ENCODE data around the gene NOP58. TPM values are rescaled to one million over a fixed set of nuclear protein-coding genes. Genes with fewer than 3 reads are reported as not detected.
"Not testable (repeated sequence)": the region's sequence is repeated elsewhere in the genome, so short reads cannot be mapped to it uniquely, and the experiment has no call there.

NOP58 gene, protein sequence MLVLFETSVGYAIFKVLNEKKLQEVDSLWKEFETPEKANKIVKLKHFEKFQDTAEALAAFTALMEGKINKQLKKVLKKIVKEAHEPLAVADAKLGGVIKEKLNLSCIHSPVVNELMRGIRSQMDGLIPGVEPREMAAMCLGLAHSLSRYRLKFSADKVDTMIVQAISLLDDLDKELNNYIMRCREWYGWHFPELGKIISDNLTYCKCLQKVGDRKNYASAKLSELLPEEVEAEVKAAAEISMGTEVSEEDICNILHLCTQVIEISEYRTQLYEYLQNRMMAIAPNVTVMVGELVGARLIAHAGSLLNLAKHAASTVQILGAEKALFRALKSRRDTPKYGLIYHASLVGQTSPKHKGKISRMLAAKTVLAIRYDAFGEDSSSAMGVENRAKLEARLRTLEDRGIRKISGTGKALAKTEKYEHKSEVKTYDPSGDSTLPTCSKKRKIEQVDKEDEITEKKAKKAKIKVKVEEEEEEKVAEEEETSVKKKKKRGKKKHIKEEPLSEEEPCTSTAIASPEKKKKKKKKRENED
- 100 to 1,000 TPM; 349 to 393 (median 377) TPM for total RNA-seq

- ATAC-seq (peak; percentile 87 to 92), DNase-seq (peak; percentile 82)
- Mint-ChIP-seq H3K9me3 (no peaks in the 10 kb centered on the region), H3K4me3 (peak within 1 kb of the TSS; percentile 69), H3K4me1 (ENCODE audit: low read depth) (peaks cover 16% of the 10 kb centered on the region), H3K27me3 (ENCODE audit: low read depth) (no peaks in the 10 kb centered on the region), H3K36me3 (ENCODE audit: insufficient read depth) (peaks cover 12% of the 10 kb centered on the region)
Observed at GRCh38 chr2:202265467-202266277, at the start of gene NOP58. TSS of gene NOP58 (plus strand) at chr2:202265763. CDS start at chr2:202265942, 179 bp downstream.

DNA sequence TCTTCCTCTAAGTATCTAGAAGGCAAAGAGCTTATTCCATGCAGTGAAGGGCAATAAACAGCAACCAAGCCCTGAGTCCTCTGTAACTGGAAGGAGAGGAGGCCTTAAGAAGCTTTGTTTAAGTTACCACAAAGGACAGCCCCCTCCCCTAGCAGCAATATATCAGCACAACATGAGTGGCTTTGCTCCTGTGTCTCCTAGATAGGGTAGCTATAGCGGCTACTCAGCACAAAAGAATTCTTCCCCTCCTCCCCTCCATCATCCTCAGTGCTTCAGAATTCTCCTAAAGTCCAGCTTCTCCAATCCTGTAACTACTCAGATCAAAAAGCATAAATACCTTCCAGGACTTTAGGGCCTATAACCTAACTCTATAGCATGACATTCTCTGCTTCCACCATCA, 43.7 kb upstream of the NOP58 start:
- no peak overlapping the region for H3K4me3 Mint-ChIP-seq
- peaks cover 31% of the 10 kb centered on the region for H3K4me1 Mint-ChIP-seq (ENCODE audit: low read depth)
- H3K36me3 Mint-ChIP-seq (ENCODE audit: insufficient read depth): peaks cover 33% of the 10 kb centered on the region
- H3K9me3 Mint-ChIP-seq: no peaks in the 10 kb centered on the region
- ATAC-seq (no peak), DNase-seq (no peak)
- no peaks in the 10 kb centered on the region for H3K27me3 Mint-ChIP-seq (ENCODE audit: low read depth)

DNA sequence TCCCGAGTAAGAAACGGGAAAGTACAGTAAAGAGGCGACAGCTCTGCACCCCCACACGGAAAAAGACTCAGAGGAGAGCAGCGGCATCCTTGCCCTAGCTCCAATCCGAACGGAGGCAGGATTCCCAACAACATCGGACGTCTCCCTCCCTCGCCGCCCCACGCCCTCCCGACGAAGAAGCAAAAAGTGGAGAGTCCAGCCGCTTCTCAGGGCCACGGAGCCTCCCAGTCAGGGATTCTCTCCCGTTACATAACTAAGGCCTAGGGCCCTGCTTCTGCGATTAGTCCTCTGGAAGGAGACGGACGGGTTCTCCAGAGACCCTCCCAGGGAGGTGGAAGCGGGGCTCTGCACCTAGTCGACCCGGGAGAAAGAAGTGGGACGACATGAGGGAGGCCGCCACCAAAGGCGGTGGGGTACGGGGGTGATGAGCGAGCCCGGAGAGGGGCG, 27.8 kb upstream of the NOP58 start:
- DNase-seq (no peak), ATAC-seq (peak; percentile 49 to 55)
- Mint-ChIP-seq H3K4me3 (peak overlapping the region; percentile 99), H3K27me3 (ENCODE audit: low read depth) (no peaks in the 10 kb centered on the region), H3K36me3 (ENCODE audit: insufficient read depth) (no peaks in the 10 kb centered on the region), H3K4me1 (ENCODE audit: low read depth) (peaks cover 40% of the 10 kb centered on the region), H3K9me3 (no peaks in the 10 kb centered on the region)

DNA sequence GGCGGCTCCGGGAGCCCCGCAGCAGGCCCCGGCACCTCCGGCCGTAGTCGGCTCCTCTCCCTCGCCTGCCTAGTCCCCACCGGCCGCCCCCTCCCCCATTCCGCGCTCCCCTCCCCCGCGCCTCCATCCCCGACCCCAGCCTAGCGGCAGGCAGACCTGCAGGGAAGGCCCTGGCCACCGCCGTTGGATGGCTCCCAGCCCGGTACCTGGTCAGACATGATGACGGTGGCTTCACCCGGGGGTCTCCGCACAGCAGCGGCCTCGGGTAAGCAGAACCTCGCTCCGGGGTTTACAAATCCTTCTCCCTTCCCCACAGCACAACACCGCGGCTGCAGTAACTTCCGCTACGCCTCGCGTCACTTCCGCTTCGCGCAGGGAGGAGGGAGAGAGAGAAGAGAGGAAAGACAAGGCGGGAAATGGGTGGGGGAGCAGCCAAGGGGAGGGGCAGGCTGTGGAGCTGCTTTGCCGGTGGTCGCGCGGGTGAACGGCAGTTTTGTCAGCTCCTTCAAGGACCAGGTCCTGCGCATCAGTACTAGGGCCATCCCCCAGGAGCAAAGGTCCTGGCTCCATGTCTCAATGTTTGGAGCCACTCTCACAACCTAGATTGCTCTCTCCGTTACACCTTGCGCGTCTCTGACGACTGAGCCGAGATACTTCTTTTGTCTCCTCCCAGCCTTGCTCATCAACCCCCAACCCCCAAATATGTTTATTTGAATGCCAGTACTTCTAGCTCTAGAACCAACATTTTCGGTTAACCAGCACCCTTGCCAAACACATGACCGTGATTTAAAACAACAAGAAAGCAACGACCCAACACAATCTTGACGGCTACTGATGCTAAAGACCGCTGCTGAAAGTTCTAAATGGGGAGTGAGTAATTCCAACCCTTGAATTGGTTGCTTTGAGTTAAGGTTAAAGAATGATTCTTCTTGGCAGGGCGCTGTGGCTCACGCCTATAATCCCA, 27.0 kb upstream of the NOP58 start, which contains the start of gene SUMO1:
TSS of gene SUMO1 (minus strand) at position 364 of the 964 bp plus-strand sequence. CDS start at position 218, 146 bp downstream.
- Mint-ChIP-seq H3K27me3 (ENCODE audit: low read depth) (no peaks in the 10 kb centered on the region), H3K36me3 (ENCODE audit: insufficient read depth) (no peaks in the 10 kb centered on the region), H3K4me1 (ENCODE audit: low read depth) (peaks cover 33% of the 10 kb centered on the region), H3K9me3 (no peaks in the 10 kb centered on the region), H3K4me3 (peak within 1 kb of the TSS; percentile 99)
- peak; percentile 95 for ATAC-seq
- peak; percentile 85 for DNase-seq

DNA sequence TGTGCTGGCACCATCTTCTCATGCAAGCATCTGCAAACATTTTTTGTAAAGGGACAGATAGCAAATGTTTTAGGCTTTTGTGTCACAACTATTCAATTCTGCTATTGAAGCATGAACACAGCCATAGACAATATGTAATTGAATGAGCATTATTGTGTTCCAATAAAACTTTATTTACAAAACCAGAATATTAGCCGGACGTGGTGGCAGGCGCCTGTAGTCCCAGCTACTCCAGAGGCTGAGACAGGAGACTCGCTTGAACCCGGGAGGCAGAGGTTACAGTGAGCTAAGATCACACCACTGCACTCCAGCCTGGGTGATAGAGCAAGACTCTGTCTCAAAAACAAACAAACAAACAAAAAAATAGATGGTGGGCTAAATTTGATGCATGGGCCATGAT, 17.9 kb upstream of the NOP58 start:
- H3K36me3 Mint-ChIP-seq (ENCODE audit: insufficient read depth); H3K4me1 Mint-ChIP-seq (ENCODE audit: low read depth); H3K9me3 Mint-ChIP-seq; ATAC-seq; DNase-seq; H3K4me3 Mint-ChIP-seq: not testable (repeated sequence)
- H3K27me3 Mint-ChIP-seq (ENCODE audit: low read depth): peaks cover 14% of the 10 kb centered on the region

DNA sequence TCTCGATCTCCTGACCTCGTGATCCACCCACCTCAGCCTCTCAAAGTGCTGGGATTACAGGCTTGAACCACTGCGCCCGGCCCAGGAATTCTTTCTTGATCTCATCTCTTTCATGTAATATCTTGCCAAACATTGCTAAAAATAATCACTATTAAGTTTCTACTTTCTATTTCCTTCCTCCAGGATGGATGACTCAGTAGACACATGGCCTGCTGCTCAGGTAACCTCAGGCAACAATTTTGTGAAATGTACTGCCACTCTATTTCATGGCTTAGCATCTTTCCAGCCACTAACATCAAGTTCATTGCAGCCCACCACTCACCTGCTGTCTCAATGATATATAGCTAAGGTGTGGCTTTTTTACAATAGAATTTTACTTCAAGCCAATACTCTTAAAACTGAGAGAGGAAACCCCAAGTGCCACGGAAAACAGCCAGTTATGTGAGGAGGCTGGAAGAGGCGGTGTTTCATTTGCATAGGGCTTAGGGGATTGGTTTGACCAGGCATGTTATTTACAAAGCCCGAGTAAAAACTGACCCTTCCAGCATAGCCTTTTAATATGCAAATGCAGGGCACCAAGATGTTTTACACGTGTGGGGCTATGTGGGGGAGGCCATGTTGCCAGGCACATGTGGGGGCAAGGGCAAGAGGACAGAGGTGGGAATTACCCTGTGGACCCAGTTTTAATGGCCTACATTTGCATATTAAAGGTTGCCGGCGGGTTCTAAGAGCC, 15.9 kb upstream of the NOP58 start:
- Mint-ChIP-seq H3K4me3 (no peak overlapping the region), H3K36me3 (ENCODE audit: insufficient read depth) (no peaks in the 10 kb centered on the region), H3K4me1 (ENCODE audit: low read depth) (no peaks in the 10 kb centered on the region), H3K27me3 (ENCODE audit: low read depth) (peaks cover 14% of the 10 kb centered on the region), H3K9me3 (no peaks in the 10 kb centered on the region)
- ATAC-seq (no peak), DNase-seq (no peak)

- DNase-seq (no peak), ATAC-seq (no peak)
- peaks cover 13% of the 10 kb centered on the region for H3K27me3 Mint-ChIP-seq (ENCODE audit: low read depth)
- no peaks in the 10 kb centered on the region for H3K36me3 Mint-ChIP-seq (ENCODE audit: insufficient read depth)
- no peak overlapping the region for H3K4me3 Mint-ChIP-seq
- H3K4me1 Mint-ChIP-seq (ENCODE audit: low read depth): no peaks in the 10 kb centered on the region
- H3K9me3 Mint-ChIP-seq: no peaks in the 10 kb centered on the region
Observed at GRCh38 chr2:202251494-202251893, 14.1 kb upstream of the NOP58 start.

DNA sequence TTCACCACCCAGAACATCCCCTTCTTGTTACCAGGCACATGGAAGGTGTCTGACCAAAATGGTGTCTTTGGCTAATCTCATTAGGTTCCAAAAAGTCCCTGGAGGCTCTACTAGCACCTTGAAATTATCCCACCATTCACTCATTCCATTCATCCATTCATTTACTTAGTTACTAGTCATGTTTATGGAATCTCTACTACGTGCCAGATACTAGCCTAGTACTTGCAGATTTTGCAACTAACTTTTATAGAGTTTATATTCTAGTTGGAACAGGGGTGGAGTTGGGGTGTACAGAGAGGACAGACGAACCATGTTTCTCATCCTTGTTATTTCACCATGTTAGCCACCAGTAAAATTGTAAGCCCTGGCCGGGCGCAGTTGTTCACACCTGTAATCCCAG, 4.0 kb upstream of the NOP58 start:
- H3K27me3 Mint-ChIP-seq (ENCODE audit: low read depth): no peaks in the 10 kb centered on the region
- DNase-seq: no peak
- no peak for ATAC-seq
- H3K4me3 Mint-ChIP-seq: no peak overlapping the region
- H3K4me1 Mint-ChIP-seq (ENCODE audit: low read depth): peaks cover 3% of the 10 kb centered on the region
- H3K9me3 Mint-ChIP-seq: no peaks in the 10 kb centered on the region
- H3K36me3 Mint-ChIP-seq (ENCODE audit: insufficient read depth): no peaks in the 10 kb centered on the region

DNA sequence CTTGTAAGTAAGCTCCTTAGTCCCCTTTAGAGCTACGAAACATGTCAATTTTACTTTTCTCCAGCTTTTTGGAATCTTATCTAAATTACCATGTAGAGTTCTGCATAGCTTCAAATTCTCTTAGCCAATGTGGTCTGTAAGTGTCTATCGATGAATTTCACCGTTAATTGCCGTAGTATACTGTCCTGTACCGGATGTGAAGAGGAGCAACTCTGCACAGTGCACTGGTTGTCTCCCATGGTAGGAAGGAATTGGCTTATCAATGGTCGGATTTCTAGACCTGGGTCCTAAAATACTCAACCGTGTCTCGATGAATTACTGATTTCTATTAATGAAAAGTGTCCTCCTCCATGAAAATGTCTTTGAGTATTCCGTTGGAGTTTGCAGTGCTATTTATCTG, 1.9 kb downstream of the NOP58 start:
- Mint-ChIP-seq H3K9me3 (no peaks in the 10 kb centered on the region), H3K4me3 (no peak overlapping the region), H3K36me3 (ENCODE audit: insufficient read depth) (peaks cover 15% of the 10 kb centered on the region), H3K4me1 (ENCODE audit: low read depth) (peaks cover 28% of the 10 kb centered on the region), H3K27me3 (ENCODE audit: low read depth) (no peaks in the 10 kb centered on the region)
- no peak for ATAC-seq
- DNase-seq: no peak

- DNase-seq: no peak
Observed at GRCh38 chr2:202269585-202269984, 4.0 kb downstream of the NOP58 start.

GRCh38 chr2:202270487-202270886, 4.9 kb downstream of the NOP58 start:
- H3K4me1 Mint-ChIP-seq (ENCODE audit: low read depth): peaks cover 43% of the 10 kb centered on the region
- H3K4me3 Mint-ChIP-seq: peak overlapping the region; percentile 80
- DNase-seq (no peak), ATAC-seq (no peak)
- H3K27me3 Mint-ChIP-seq (ENCODE audit: low read depth): no peaks in the 10 kb centered on the region
- H3K9me3 Mint-ChIP-seq: no peaks in the 10 kb centered on the region
- H3K36me3 Mint-ChIP-seq (ENCODE audit: insufficient read depth): peaks cover 25% of the 10 kb centered on the region

More at GRCh38 chr2:202269585-202269984, 4.0 kb downstream of the NOP58 start:
- Mint-ChIP-seq H3K36me3 (ENCODE audit: insufficient read depth) (peaks cover 20% of the 10 kb centered on the region), H3K27me3 (ENCODE audit: low read depth) (no peaks in the 10 kb centered on the region), H3K4me1 (ENCODE audit: low read depth) (peaks cover 38% of the 10 kb centered on the region), H3K4me3 (peak overlapping the region; percentile 80), H3K9me3 (no peaks in the 10 kb centered on the region)
- ATAC-seq: no peak

GRCh38 chr2:202276078-202276720, 10.6 kb downstream of the NOP58 start:
- DNase-seq; H3K27me3 Mint-ChIP-seq (ENCODE audit: low read depth); H3K9me3 Mint-ChIP-seq: not testable (repeated sequence)
- ATAC-seq: peak; percentile 54 to 68
- H3K4me1 Mint-ChIP-seq (ENCODE audit: low read depth): peaks cover 59% of the 10 kb centered on the region
- peak overlapping the region; percentile 70 for H3K4me3 Mint-ChIP-seq
- H3K36me3 Mint-ChIP-seq (ENCODE audit: insufficient read depth): peaks cover 39% of the 10 kb centered on the region

Data from activated T-cell treated with anti-CD3 and anti-CD28 coated beads, Interleukin-2, amount 50 U/mL, for 4 hours (primary cell).